ENCODE measurements around the gene MED23.
A peak's percentile ranks its signal among the peaks of the same experiment; 100 is the strongest.

The MED23 gene
- 41.2 to 88.6 (median 64.0) reads per million in 17 experiments for total RNA-seq

GRCh38 chr6:131627724-131628682 is at the start of gene MED23:
MED23 (minus strand) TSS chr6:131628242; CDS start chr6:131628049, 193 bp downstream.
- DNase-seq = peak; percentile 96 to 98 (median 97)

DNA sequence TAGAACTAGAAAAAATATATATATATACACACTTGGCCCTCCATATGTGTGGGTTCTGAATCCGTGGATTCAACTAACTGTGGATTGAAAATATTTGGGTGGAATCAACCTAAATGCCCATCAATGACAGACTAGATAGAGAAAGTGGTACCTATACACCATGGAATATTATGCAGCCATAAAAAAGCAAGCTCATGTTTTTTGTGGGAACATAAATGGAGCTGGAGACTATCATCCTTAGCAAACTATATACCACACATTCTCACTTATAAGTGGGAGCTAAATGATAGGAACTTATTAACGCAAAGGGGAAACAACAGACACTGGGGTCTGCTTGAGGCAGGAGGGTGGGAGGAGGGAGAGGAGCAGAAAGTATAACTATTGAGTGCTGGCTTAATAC is 45.1 kb upstream of the MED23 start:
- no peak for DNase-seq

- DNase-seq = no peak
These were observed 41.8 kb upstream of the MED23 start for GRCh38 chr6:131669891-131670290.

DNA sequence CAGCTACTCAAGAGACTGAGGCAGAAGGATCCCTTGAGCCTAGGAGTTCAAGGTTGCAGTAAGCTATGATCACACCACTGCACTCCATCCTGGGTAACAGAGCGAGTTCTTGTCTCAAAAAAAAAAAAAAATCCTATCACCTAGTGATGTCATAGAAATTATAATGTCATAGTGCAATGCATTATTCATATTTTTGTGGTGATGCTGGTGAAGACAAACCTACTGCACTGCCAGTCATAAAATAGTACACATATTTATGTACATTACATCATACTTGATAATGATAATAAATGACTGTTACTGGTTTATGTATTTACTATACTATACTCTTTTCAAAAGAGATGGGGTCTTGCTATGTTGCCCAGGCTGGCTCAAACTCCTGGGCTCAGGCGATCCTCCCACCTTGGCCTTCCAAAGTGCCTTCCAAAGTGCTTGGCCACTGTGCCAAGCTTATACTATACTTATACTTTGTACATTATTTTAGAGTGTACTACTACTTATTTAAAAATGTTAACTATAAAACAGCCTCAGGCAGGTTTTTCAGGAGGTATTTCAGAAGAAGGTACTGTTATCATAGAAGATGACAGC is 35.6 kb upstream of the MED23 start:
- DNase-seq = no peak

- DNase-seq = peak; percentile 8 to 57 (median 41)
These were observed 32.2 kb upstream of the MED23 start for GRCh38 chr6:131660195-131660594.

DNA sequence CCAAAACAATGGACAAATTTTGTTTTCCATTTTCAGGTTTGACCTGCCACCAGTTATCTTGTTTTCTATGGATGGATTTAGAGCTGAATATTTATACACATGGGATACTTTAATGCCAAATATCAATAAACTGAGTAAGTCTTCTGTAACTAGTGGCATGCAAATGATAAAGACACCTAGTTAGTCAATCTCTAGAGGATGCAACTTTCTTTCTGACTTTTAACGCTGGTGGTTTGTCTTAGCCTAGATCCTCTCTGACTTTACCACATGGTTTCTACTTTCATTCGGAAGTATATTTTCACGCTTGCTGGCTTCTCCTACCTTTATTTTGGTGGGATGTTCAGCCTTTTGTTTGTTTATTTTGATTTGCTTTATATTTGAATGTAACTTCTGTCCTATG is 30.2 kb upstream of the MED23 start:
- no peak for DNase-seq

DNA sequence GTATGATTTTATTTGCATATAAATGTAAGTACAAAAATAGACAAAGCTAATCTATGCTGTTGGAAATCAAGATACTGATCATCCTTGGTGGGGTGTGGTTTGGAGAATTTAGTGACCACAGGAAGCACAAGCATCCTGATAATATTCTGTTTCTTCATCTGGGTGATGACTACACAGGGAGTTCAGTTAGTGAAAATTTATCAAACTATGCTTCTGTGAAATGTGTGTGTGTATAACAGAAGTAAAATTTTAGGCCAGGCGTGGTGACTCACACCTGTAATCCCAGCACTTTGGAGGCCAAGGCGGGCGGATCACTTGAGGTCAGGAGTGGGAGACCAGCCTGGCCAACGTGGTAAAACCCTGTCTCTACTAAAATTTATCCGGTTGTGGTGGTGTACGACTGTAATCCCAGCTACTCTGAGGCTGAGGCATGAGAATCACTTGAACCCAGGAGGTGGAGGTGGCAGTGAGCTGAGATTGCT is 29.6 kb upstream of the MED23 start:
- DNase-seq = no peak

GRCh38 chr6:131657222-131657621 is 29.2 kb upstream of the MED23 start:
- no peak for DNase-seq

GRCh38 chr6:131656667-131657066 is 28.6 kb upstream of the MED23 start:
- no peak for DNase-seq

- no peak for DNase-seq
These were observed 27.9 kb upstream of the MED23 start for GRCh38 chr6:131655951-131656350.

- DNase-seq = no peak
These were observed 27.3 kb upstream of the MED23 start for GRCh38 chr6:131655387-131655786.

- DNase-seq = no peak
These were observed 26.3 kb upstream of the MED23 start for GRCh38 chr6:131654326-131654725.

- DNase-seq = no peak
These were observed 24.4 kb upstream of the MED23 start for GRCh38 chr6:131652472-131652871.

DNA sequence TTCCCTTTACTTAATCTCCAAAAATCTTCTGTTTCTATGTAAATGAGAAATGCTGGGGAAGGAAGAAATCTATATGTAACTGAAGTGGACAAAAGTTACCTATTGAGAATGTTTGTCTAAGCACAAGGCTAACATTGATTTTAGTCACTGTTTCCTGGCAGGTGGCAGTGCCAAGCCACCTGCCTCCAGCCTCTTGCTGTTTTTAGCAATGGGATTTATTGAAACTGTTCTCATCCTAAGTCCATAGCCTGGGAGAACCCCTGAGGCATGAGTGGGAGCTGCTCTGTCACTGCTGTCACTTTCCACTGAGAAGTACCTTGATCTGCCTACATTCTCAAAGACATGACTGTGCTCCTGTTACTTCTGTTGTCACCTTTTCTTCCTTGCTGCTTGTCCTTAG is 23.7 kb upstream of the MED23 start:
- DNase-seq = no peak

DNA sequence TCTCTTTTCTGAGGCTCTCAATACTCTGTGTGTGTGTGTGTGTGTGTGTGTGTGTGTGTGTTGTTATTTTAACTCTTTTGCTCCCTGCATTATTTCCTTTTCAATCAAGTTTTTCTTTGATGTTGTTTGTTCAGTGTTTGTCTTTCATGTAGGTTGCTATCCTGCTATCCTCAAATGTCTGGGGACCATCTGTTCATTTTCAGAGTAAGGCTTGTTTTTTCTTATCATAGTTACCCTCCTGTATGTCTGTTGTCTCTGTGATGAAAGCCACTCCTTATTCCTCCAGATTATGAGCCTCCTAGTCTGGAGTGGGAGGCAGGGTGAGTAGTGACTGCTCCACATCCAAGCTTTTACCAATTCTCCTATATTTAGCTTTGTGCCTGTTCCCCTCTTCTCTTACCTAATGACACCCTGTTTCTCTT is 18.2 kb upstream of the MED23 start:
- no peak for DNase-seq

GRCh38 chr6:131645846-131646245 is 17.8 kb upstream of the MED23 start:
- DNase-seq = no peak

DNA sequence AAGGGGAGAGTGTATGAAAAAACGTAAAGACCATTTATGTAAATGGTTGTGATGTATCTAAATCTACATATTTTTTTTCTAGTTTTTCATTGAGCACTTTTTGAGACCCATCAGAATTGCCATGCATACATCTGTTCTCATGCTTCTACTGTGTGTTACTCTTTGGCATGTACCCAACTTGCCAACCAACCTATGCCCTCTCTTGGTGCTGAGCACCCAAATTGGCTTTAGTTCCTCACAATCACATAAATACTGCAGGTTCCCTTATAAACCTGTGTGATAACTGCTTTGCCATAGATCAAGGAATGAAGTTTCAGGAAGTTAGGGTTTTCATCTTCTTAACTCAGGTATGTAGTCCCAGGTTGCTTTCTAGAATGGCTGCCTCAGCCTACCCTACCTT is 16.9 kb upstream of the MED23 start:
- DNase-seq = no peak

- no peak for DNase-seq
These were observed 15.9 kb upstream of the MED23 start for GRCh38 chr6:131643855-131644460.

GRCh38 chr6:131642987-131643611 is 15.1 kb upstream of the MED23 start:
- no peak for DNase-seq

DNA sequence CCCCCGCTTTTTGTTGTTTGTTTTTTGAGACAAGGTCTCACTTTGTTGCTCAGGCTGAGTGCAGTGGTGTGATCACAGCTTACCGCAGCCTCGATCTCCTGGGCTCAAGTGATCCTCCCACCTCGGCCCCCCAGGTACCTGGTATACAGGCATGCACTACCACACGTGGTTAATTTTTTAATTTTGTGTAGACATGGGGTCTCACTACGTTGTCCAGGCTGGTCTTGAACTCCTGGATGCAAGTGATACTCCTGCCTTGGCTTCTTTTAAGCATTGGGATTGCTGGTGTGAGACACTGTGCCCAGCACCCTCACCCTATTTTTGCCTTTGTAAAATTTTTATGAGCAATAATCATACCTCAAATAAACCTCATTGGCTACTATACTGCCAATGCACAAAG is 14.5 kb upstream of the MED23 start:
- DNase-seq = no peak

DNA sequence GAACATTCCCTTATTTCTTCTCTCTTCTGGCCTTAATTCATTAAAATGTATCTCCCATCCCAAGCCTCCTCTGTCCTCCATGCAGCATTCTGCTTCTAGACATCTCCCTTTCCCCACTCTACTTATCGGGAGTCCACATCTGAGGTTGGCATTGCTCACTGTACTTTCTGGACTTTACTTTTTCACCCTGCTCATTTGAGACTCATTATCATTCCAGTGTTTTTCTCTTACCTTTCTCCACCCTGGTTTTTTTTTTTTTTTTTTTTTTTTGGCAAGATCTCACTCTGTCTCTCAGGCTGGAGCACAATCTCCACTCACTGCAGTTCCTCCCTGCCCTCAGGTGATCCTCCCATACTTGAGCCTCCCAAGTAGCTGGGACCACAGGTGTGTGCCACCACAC is 13.5 kb upstream of the MED23 start:
- no peak for DNase-seq

GRCh38 chr6:131640576-131640975 is 12.5 kb upstream of the MED23 start:
- DNase-seq = no peak

GRCh38 chr6:131640100-131640499 is 12.1 kb upstream of the MED23 start:
- no peak for DNase-seq

Measured in suppressor macrophage (primary cell).